HepG2 (cell line): ENCODE results near the gene TMEM98. TPM values are rescaled to one million over a fixed set of nuclear protein-coding genes. Genes with fewer than 3 reads are reported as not detected.
"Not testable (repeated sequence)": the region's sequence is repeated elsewhere in the genome, so short reads cannot be mapped to it uniquely, and the experiment has no call there.

Source experiments
- ATAC-seq: fragments of 200-7000 bp; cut with Tn5 transposase; 3 replicates; pipeline ENCODE4 v1.9.1; 2020; ENCODE audit warnings: mild to moderate bottlenecking, moderate library complexity
- BruUV-seq: library from RNA; stranded (reverse); fragments of 400-500 nt; replicated peaks from 2 replicates; lab custom pipeline; 2021; lab: Mats Ljungman, UMichigan
- CTCF ChIA-PET: fragments of 300-600 bp; formaldehyde crosslinking; extraction: SDS; loops from one replicate; lab custom pipeline; 2021; ENCODE audit warnings: low total read pairs, inconsistent platforms, low intra/inter-chr PET ratio; lab: Yijun Ruan, JAX
- POLR2A ChIA-PET: fragments of 350-600 bp; sonication (Branson Sonifier 250); formaldehyde crosslinking; loops from one replicate; lab custom pipeline; 2020; ENCODE audit warnings: antibody characterized with exemption, inconsistent platforms; lab: Yijun Ruan, JAX
- DNase-seq: peaks from one replicate; pipeline ENCODE4 v3.0.0-alpha.2; 2015; ENCODE audit warnings: low spot score
- FAIRE-seq: peaks from 3 replicates; lab custom pipeline; 2011; peaks lifted over from hg19 to GRCh38; lab: Jason Lieb, UNC
- H2AFZ ChIP-seq: one replicate; pipeline ENCODE4 v1.6.1; 2011; ENCODE audit warnings: low read length, inconsistent platforms
- H3K27ac ChIP-seq: fragments of 300-600 bp; 3 replicates; pipeline ENCODE4 v1.8.0; 2011; ENCODE audit warnings: mixed run types, mild to moderate bottlenecking, mixed read lengths, low read length, inconsistent platforms; ENCODE audit not compliant: insufficient read depth; ENCODE audit errors: extremely low read length
- H3K27me3 ChIP-seq, 2 experiments: fragments of 200-600 bp in 1 of 2; 2 replicates in 1 of 2; 3 replicates in 1 of 2; pipeline versions ENCODE4 v1.6.0 to v1.8.0; 2011; ENCODE audit warnings: low read length in 2 of 2, mild to moderate bottlenecking in 2 of 2, moderate library complexity in 2 of 2, inconsistent platforms in 1 of 2; ENCODE audit not compliant: insufficient read depth in 2 of 2, control insufficient read depth in 1 of 2
- H3K36me3 ChIP-seq, 2 experiments: fragments of 200-600 bp in 1 of 2; replicated peaks in 1 of 2; 2 replicates in 1 of 2; 3 replicates in 1 of 2; pipeline versions ENCODE4 v1.5.1 to v1.8.0; 2011; ENCODE audit warnings: low read length in 2 of 2, inconsistent platforms in 1 of 2; ENCODE audit not compliant: insufficient read depth in 2 of 2, control insufficient read depth in 1 of 2
- H3K4me1 ChIP-seq: 2 replicates; pipeline ENCODE4 v1.5.1; 2012; ENCODE audit warnings: low read length, inconsistent platforms; ENCODE audit not compliant: insufficient read depth
- H3K4me2 ChIP-seq: 2 replicates; pipeline ENCODE4 v1.6.0; 2011; ENCODE audit warnings: low read depth, low read length, inconsistent platforms
- H3K4me3 ChIP-seq, 3 experiments: fragments of 200-600 bp in 1 of 3; sonication (generic), shearing (Covaris generic) in 1 of 3; replicated peaks in 1 of 3; 2 replicates each; pipeline ENCODE4 v1.5.1; 2011 to 2016; ENCODE audit warnings: low read length in 3 of 3, inconsistent platforms in 2 of 3, low read depth in 2 of 3, mild to moderate bottlenecking in 2 of 3, control low read depth in 1 of 3, mixed read lengths in 1 of 3; ENCODE audit not compliant: insufficient read depth in 1 of 3
- H3K79me2 ChIP-seq: one replicate; pipeline ENCODE4 v1.6.1; 2011; ENCODE audit warnings: low read length, inconsistent platforms; ENCODE audit not compliant: insufficient read depth
- H3K9ac ChIP-seq: 2 replicates; pipeline ENCODE4 v1.6.0; 2011; ENCODE audit warnings: mild to moderate bottlenecking, low read depth, low read length, inconsistent platforms; ENCODE audit not compliant: insufficient read depth
- H3K9me3 ChIP-seq: 2 replicates; pipeline ENCODE4 v1.5.1; 2012; ENCODE audit warnings: mild to moderate bottlenecking, low read length
- H4K20me1 ChIP-seq: 2 replicates; pipeline ENCODE4 v1.6.0; 2011; ENCODE audit warnings: inconsistent platforms, mild to moderate bottlenecking, low read length, moderate library complexity; ENCODE audit not compliant: insufficient read depth
- FLYWCH1 ChIP-seq: sonication (generic); formaldehyde crosslinking; IDR thresholded peaks from 2 replicates; pipeline ENCODE4 v1.8.1; 2023; ENCODE audit warnings: mild to moderate bottlenecking, missing genetic modification reagents
- PPARG ChIP-seq: conservative IDR thresholded peaks from 2 replicates; pipeline ENCODE4 v1.6.1; 2016; ENCODE audit warnings: missing biosample characterization, missing genetic modification reagents
- THAP11 ChIP-seq: IDR thresholded peaks from 2 replicates; pipeline ENCODE4 v1.6.1; 2016; ENCODE audit warnings: missing biosample characterization, missing genetic modification reagents
- ZFP37 ChIP-seq: sonication (generic); formaldehyde crosslinking; IDR thresholded peaks from 2 replicates; pipeline ENCODE4 v1.4.0; 2020; ENCODE audit warnings: missing genetic modification reagents, borderline replicate concordance
- ZNF572 ChIP-seq: sonication (generic); formaldehyde crosslinking; IDR thresholded peaks from 2 replicates; pipeline ENCODE4 v1.5.1; 2020; ENCODE audit warnings: mild to moderate bottlenecking, missing genetic modification reagents
- WGBS: methylation state at CpG from one replicate; pipeline ENCODE4 v1.1.6; 2017; ENCODE audit warnings: low lambda C conversion rate; 5-methylcytosine and 5-hydroxymethylcytosine counted together
- in situ Hi-C: cut with HindIII; loops from 2 replicates; pipeline ENCODE4 v1.10.0; 2017; ENCODE audit warnings: low pct_unique_long_range_greater_than_20kb; ENCODE audit not compliant: extremely low pct_ligation_motif_present
- intact Hi-C: fragments of 100-400 bp; cut with micrococcal nuclease; formaldehyde crosslinking; loops from one replicate; pipeline ENCODE4 v1.10.0; 2022; ENCODE audit not compliant: unreplicated experiment
- polyA plus RNA-seq, 8 experiments: library from polyadenylated mRNA; depleted of rRNA in 3 of 8; stranded (reverse) in 7 of 8; unstranded in 1 of 8; fragments of >200 nt; fragmentation: Illumina TruSeq in 4 of 8; extraction: Trizol in 4 of 8; gene quantifications; 2 replicates each; pipeline versions ENCODE4 v1.2.1 to v1.2.3, GENCODE V29; 2011 to 2016; ENCODE audit warnings: low read depth in 4 of 8, missing spikeins in 1 of 8, mixed read lengths in 1 of 8; ENCODE audit not compliant: insufficient read depth in 1 of 8
- total RNA-seq, 5 experiments: library from RNA; depleted of rRNA; stranded (reverse); fragments of >200 nt; fragmentation: Illumina TruSeq; extraction: Trizol; gene quantifications; 2 replicates each; pipeline ENCODE4 v1.2.3, GENCODE V29; 2016; ENCODE audit warnings: low read depth in 1 of 5
- TF ChIP-seq, protein P1 (sequence below): IDR thresholded peaks from 2 replicates; pipeline ENCODE4 v1.6.1; 2018; ENCODE audit warnings: missing genetic modification reagents

TMEM98 gene
- total and polyA plus RNA-seq, 2 of the 13 experiments (the other 11 are each of a cell fraction or from before 2014, with no cell fraction given) = 103 to 175 TPM

DNA sequence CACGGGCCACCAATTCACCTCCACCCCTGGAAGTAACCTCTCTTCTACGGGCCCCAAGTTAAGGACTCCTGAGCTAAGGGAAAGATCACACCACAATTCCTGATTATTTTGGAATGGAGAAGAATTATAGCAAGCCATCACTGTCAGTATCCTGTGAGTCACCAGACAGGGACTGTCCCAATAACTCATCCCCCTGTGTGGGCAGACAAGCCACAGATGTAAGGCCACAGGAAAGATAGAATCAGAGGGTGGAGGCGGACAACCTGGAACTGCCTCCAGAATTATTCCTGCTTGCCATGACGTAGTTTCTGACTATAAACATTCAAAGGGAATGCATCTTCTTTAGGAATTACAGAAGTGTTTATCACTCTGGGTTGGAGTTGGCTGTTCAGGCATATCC lies 45.2 kb upstream of the TMEM98 start:
- Histone ChIP-seq H3K27me3 (no peaks in the 10 kb centered on the region), H3K4me3 (no peak overlapping the region), H3K4me1 (peaks cover 25% of the 10 kb centered on the region), H3K27ac (no peak overlapping the region), H3K79me2 (no peaks in the 10 kb centered on the region), H2AFZ (no peak overlapping the region), H3K4me2 (no peak overlapping the region), H3K36me3 (no peaks in the 10 kb centered on the region), H3K9me3 (no peaks in the 10 kb centered on the region), H4K20me1 (no peaks in the 10 kb centered on the region), H3K9ac (no peak overlapping the region)
- intact Hi-C loops = no loop called here
- no TSS peak for BruUV-seq
- 75% methylated on average over 3 of the region's 4 CpGs for WGBS
- DNase-seq (no peak), ATAC-seq (no peak), FAIRE-seq (no peak)
- no peak for TF ChIP-seq FLYWCH1 (CRISPR knock-in tag)
- TF ChIP-seq, protein P1, sequence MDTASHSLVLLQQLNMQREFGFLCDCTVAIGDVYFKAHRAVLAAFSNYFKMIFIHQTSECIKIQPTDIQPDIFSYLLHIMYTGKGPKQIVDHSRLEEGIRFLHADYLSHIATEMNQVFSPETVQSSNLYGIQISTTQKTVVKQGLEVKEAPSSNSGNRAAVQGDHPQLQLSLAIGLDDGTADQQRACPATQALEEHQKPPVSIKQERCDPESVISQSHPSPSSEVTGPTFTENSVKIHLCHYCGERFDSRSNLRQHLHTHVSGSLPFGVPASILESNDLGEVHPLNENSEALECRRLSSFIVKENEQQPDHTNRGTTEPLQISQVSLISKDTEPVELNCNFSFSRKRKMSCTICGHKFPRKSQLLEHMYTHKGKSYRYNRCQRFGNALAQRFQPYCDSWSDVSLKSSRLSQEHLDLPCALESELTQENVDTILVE = no peak
- no peak for TF ChIP-seq THAP11 (CRISPR knock-in tag)
- no peak for TF ChIP-seq ZFP37 (CRISPR knock-in tag)
- no peak for TF ChIP-seq PPARG (CRISPR knock-in tag)
- no peak for TF ChIP-seq ZNF572 (CRISPR knock-in tag)
- in situ Hi-C loops = no loop called here
- ChIA-PET POLR2A (no interaction called here), CTCF (no interaction called here)

DNA sequence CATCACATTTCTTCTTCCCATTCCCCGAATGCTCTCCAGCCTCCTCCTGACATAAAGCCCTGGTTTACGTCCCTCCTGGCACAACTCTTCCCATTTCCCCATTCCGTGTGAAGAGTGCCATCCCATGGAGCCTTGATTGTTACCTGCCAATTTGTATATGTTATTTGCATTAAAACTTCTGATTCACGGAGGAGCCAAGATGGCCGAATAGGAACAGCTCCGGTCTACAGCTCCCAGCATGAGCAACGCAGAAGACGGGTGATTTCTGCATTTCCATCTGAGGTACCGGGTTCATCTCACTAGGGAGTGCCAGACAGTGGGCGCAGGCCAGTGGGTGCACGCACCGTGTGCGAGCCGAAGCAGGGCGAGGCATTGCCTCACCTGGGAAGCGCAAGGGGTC lies 41.0 kb upstream of the TMEM98 start:
- H3K9ac ChIP-seq, intact Hi-C loops, H3K4me3 ChIP-seq, H3K79me2 ChIP-seq, H4K20me1 ChIP-seq, POLR2A ChIA-PET, H3K27ac ChIP-seq, CTCF ChIA-PET, DNase-seq, H2AFZ ChIP-seq, H3K4me2 ChIP-seq, H3K36me3 ChIP-seq, H3K27me3 ChIP-seq, FAIRE-seq, in situ Hi-C loops, ATAC-seq, H3K4me1 ChIP-seq, H3K9me3 ChIP-seq, BruUV-seq: not testable (repeated sequence)
- WGBS = 93% methylated on average over 7 of the region's 16 CpGs
